Metanephros (tissue), 1 donor: ENCODE measurements around the gene PREPL. TPM values are rescaled to one million over a fixed set of nuclear protein-coding genes. Genes with fewer than 3 reads are reported as not detected.

Source experiments
- total RNA-seq: library from RNA; depleted of rRNA; stranded (reverse); fragments of >200 nt; gene quantifications from one replicate; pipeline ENCODE4 v1.2.3, GENCODE V29; 2014

The PREPL gene
- 73.5 TPM for total RNA-seq

DNA sequence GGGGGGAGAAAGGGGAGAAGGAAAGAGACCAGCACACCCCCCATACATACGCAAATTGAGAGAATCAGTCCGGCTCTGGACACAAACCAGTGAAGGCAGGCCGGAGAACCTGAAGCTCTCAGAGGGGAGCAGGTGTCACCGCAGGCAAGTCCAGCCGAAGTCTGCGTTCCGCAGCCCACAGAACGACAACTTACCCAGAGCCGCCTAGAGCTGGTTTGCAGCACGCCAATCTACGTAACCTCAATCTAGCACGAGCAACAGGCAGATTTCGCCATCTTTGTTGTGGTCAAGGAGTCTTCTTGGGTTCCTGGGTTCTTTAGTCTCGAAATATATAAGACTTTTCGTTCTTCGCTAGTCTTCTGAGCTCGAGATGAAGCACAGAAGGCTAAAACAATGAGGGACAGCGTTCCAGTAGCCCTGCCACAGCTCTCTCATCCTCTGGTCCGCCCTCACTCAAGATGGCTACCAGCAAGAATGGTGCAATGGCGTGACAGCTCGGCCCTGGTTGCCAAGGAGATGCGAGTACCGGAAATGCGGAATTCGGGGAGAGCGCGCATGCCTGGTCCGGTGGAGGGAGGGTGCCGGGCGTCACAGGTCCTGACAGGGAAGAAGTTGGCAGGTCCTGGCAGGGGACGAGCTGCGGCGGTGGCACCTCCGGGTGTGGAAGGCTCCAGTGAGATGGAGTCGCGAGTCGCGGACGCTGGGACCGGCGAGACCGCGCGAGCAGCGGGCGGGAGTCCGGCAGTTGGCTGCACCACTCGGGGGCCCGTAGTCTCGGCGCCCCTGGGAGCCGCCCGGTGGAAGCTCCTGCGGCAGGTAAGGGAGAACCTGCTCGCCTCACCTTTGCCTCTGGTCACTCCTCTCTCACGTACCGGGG, at the start of gene PREPL, which contains the start of gene CAMKMT:
TSS of gene PREPL (minus strand) at position 165 of the 877 bp plus-strand sequence. CDS start 15,152 bp downstream, outside the sequence.
TSS of gene CAMKMT (plus strand) at position 618 of the 877 bp plus-strand sequence.

Other genes with a start within 250 kb of the PREPL start
- 69.2 TPM for gene PPM1B, start 192.6 kb downstream of the PREPL start, total RNA-seq
- gene SLC3A1, start 86.0 kb downstream of the PREPL start, total RNA-seq = 94.2 TPM
- 19.9 TPM for gene CAMKMT, start 453 bp upstream of the PREPL start, total RNA-seq